Stimulated activated CD8-positive, alpha-beta memory T cell treated with anti-CD3 and anti-CD28 coated beads, Interleukin-7, amount 100 ng/mL, for 1 hour (primary cell): ENCODE measurements around the gene LCMT1.

Experiments
- DNase-seq, 2 donors: peaks; one replicate each; pipeline ENCODE4 v3.0.0-alpha.2; 2020; ENCODE audit warnings: low read depth in 2 of 2

The LCMT1 gene

DNA sequence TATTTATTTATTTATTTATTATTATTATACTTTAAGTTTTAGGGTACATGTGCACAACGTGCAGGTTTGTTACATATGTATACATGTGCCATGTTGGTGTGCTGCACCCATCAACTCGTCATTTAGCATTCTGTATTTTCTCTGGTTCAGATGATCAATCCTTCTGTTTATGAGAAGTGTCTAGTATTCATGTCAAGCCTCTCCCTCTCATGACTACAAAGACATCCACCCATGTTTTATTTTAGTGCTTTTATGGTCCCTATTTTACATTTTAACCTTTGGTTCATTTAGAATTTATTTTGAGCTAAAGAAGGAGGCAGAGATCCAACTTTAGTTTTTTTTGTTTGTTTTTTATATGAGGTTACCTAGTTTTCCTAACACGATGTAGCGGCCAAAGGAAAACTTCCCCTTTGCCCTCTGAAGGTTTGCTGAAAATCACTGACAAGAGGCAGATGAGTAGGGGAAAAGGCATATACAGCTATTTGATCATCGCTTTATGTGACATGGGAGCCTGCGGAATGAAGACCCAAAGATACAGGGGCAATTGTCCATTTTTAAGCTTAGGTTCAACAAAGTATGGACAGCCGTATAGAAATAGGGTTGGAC lies 82.8 kb downstream of the LCMT1 start:
- no peak for DNase-seq

DNA sequence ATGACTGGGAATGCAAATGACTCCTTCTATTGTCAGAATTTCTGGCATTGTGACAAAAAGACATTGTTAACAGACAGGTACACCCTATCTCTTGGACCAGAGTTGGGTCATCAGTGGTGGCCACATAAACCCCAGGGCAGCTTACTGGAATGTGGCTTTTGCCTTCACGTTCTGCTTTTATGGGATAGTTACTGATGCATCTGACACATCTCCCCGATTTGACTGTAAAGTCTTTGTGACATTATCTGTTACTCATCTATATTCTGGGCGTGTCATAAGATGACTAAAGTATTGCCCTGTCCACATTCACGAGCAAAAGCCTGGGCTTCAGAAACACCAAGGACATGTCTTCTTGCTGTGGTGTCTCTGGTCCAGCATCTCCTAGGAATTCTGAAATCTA lies 86.5 kb downstream of the LCMT1 start:
- no peak for DNase-seq

DNA sequence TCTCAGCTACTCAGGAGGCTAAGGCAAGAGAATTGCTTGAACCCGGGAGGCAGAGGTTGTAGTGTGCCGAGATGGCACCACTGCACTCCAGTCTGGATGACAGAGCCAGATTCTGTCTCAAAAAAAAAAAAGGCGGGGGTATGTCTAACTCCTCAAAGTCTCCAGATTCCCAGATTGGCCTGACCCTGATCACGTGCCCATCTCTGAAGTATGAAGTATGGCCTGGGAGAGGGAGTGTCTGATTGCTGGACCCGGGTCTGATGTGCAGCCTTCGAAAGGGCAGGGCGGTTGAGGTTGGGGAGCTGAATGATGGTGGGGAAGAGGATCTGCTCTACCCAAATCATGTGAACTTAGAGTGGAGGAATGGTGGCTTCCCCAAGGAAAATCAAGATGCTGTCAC lies 87.9 kb downstream of the LCMT1 start:
- no peak for DNase-seq

DNA sequence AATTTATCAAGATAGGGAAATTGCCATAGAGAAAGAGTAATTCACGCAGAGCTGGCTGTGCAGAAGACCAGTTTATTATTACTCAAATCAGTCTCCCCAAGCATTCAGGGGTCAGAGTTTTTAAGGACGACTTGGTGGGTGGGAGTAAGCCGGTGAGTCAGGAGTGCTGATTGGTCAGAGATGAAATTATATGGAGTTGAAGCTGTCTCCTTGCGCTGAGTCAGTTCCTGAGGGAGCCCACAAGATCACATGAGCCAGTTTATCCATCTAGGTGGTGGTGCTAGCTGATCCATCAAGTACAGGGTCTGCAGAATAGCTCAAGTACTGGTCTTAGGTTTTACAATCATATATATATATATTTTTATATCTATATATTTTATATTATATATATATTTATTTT lies 99.2 kb downstream of the LCMT1 start:
- DNase-seq: no peak

DNA sequence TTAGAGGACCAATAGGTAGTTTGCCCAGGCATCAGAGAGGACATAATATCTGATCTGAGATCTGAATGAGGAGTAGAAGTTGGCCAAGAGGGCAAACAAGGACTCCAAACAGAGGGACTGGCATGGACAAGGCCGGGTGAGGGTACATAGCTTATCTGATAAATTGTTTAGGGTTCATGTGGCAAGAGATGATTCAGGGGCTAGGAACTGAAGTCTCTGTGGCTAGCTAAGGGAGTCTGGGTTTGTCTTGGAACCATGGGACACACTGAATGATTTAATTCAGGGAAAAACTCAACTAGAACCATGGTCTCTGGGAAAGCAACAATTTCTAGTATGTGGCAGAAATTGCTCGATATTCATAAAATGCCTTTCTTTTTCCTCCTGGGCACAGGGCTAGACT lies 101.1 kb downstream of the LCMT1 start:
- no peak for DNase-seq

DNA sequence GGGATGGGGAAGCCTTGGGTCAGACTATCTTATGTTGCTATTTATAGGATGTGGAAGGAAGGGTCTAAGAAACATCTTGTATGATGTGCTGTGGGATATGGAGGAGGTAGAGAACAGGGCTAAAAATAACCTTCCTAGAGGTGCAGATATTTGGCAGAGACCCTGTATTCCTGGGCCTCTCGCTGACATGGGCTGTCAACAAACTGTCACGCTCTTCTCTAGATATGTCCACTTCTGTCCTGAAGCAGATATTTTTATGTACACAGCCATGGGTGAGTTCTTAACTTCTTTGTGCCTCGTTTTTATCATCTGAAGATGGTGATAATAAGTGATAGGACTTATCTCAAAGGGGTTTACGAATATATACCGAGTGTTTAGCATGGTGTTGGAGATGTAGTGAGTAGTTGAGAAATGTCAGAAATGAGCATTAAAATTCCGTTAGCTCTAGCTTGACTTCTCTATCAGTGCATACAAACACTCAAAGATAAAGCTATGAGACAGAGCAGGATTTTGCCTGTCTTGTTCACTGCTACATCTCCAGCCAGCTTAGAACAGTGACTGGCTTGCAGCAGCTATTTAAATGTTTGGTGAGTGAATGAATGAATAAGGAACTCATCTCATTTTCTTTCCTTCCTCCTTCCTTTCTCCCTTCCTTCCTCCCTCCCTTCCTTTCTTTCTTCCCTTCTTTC lies 102.3 kb downstream of the LCMT1 start:
- no peak for DNase-seq

DNA sequence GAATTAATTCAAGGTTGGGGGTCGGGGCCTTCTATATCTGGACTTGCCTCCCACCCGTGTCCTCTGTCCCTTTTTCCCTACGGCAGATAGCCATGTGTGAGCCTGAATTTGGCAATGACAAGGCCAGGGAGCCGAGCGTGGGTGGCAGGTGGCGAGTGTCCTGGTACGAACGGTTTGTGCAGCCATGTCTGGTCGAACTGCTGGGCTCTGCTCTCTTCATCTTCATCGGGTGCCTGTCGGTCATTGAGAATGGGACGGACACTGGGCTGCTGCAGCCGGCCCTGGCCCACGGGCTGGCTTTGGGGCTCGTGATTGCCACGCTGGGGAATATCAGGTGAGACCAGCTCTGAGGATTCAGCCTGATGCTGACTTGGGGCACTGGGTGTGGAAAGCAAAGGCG lies 105.6 kb downstream of the LCMT1 start:
- no peak for DNase-seq

DNA sequence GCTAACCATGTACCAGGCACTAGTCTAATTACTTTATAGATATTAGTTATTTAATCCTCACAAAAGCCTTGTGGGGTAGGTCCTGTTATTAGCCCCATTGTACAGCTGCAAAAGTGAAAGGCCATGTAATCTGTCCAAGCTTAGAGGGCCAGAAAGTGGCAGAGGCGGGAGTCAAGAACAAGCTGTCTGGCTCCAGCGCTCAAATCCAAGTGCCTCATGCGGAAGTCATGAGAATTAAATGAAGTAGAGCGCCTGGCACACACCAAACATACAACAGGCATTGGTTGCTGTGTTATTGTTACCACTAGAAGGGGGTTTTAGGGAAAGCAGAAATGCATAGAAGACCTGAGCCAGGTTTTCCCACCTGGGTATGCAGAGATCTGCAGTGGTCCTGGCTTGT lies 106.4 kb downstream of the LCMT1 start:
- DNase-seq: no peak

DNA sequence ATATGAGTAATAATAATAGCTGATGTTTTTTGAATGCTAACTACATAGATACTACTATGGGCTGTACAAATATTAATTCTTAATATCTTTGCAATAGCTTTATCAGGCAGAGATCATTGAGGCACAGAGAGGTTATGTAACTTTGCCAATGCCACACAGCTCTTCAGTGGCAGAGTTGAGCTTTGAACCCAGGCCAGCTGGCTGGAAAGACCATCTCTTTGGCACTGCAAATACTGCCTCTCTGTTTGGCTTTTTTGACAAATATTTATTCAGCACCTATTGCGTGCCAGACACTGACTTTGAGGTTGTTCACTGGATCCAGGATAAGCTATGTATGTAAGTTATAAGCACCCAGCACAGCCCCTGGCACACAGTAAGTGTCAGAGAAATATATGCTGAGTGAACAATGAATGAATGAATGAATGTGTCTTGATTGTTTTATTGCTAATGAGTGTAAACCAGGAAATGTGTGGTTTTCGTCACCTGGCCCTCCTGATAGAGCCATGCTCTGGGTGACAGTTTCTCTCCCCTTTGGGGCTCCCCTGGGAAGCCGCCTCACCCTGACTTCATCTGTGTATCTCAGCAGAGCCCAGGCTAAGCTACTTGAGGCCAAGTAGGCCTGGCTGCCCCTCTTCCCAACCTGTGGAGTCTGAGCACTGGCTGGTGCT lies 107.7 kb downstream of the LCMT1 start:
- no peak for DNase-seq

DNA sequence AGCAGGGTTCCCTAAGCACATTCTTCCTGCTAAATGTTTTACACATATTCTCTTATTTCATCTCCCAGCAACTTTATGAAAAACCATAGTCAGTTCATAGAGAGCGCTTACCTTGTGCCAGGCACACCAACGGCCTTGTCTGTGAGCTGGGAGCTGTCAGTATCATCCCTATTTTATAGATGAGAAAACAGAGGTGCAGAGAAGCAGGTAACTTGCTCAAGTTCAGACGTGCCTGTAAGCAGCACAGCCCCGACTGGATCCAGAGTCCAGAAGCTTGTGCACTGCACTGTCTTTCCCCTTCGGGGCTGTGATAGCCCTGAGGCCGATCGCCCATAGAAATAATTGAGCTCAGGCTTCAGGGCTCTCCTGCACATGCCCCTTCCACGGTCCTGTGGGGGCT lies 111.4 kb downstream of the LCMT1 start:
- no peak for DNase-seq

DNA sequence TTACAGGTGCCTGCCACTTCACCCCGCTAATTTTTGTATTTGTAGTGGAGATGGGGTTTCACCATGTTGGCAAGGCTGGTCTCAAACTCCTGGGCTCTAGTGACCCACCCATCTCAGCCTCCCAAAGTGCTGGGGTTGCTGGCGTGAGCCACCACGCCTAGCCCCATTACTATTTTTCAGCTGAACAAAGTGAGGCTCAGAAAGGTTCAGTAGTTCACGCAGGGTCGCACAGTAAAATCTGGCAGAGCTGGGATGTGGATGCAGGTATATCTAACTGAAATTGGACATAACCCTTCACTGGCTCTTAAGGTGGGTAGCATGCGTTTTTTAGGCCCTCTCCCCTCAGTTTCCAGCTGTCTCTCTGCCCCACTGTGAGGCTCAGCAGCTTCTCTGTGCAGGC lies 112.4 kb downstream of the LCMT1 start:
- DNase-seq: no peak

DNA sequence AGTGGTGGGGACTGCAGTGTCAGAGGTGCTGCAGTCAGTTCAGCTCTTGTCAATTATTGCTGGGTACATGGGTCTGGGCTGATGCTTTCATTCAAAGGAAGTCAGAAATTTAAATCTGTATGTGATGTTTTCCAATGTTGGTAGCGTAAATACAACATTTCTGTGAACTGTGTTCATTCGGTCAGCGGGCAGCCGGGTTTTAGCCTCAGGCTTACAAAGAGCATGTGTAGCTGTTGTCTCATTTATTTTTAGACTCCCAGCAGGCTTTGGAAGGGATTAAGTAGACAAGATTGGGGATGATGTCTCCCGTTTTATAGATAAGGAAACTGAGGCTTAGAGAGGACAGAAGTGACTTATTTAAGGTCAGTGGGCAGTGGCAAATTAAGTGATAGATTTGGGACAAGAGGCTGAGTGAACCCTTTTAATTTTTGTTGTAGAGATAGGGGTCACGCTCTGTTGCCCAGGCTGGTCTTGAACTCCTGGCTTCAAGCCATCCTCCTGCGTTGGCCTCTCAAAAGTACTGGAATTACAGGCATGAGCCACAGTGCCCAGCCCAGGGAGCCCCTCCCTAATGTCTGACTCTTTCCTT lies 113.3 kb downstream of the LCMT1 start:
- DNase-seq: no peak
